ENCODE measurements around the gene CDK17.

- no peak for TF ChIP-seq CTCF (IDR thresholded peaks at IDR 0.05)
- TF ChIP-seq ZFX (IDR thresholded peaks at IDR 0.05; ENCODE audit: borderline replicate concordance) = no peak
Observed at GRCh38 chr12:96265836-96266235, 134.4 kb downstream of the CDK17 start.
